Vagina (tissue), 2 donors: ENCODE results near the gene LRCH4.

Source experiments
- CTCF ChIP-seq, 3 experiments: fragments of 450-650 bp in 2 of 3; fragments of 200-600 bp in 1 of 3; sonication (generic) in 1 of 3; IDR thresholded peaks; one replicate each; pipeline ENCODE4 v1.5.1; 2017 to 2019; ENCODE audit warnings: antibody characterized with exemption in 3 of 3, mild to moderate bottlenecking in 2 of 3, moderate library complexity in 2 of 3
- POLR2A ChIP-seq, 2 donors: fragments of 450-650 bp; IDR thresholded peaks; one replicate each; pipeline ENCODE4 v1.6.1; 2017; ENCODE audit warnings: antibody characterized with exemption in 2 of 2, mild to moderate bottlenecking in 2 of 2, moderate library complexity in 2 of 2

GRCh38 chr7:100588438-100588837 lies 2.5 kb upstream of the LRCH4 start:
- TF ChIP-seq CTCF (IDR thresholded peaks at IDR 0.05) (no peak), POLR2A (IDR thresholded peaks at IDR 0.05) (no peak)
